ENCODE results near the gene COX4I2.

The COX4I2 gene

DNA sequence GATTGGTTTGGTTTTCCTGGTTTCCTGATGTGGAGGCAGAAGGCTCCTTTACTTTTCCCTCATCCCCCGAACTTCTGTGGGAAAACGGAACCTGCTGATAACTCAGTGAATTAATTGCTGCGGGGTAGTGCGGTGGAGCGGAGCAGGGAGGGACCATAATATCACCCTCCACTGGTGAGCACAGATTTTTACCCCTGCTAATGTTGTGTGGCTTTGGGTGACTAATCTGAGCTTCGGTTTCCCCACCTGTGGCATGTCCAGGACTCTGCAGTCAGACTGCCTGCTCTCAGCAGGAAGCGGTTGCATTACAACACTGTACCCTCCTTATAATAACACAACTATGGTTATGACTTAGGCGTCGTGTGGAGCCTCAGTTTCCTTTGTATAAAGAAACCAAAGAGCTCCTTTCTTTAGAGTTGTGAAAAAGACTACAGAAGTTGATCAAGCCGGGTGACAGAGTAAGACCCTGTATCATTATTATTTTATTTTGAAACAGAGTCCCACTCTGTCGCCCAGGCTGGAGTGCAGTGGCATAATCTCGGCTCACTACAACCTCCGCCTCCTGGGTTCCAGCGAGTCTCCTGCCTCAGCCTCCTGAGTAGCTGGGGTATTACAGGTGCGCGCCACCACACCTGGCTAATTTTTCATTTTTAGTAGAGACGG is 34.8 kb upstream of the COX4I2 start:
- peak overlapping the region; percentile 25 for H3K4me3 ChIP-seq (ENCODE audit: low read depth, low read length)
- ChIA-PET CTCF (interaction anchor here (0.9 to 30.0 kb wide), 5 partner anchors 9 to 121 kb away, joined by 3 to 1856 read pairs (median 5); no protein-coding TSS in a partner anchor), POLR2A (interaction anchor here (0.5 to 0.9 kb wide), 4 partner anchors 10 to 81 kb away, joined by 3 to 4 read pairs (median 3); no protein-coding TSS in a partner anchor)
- TF ChIP-seq, protein P1, sequence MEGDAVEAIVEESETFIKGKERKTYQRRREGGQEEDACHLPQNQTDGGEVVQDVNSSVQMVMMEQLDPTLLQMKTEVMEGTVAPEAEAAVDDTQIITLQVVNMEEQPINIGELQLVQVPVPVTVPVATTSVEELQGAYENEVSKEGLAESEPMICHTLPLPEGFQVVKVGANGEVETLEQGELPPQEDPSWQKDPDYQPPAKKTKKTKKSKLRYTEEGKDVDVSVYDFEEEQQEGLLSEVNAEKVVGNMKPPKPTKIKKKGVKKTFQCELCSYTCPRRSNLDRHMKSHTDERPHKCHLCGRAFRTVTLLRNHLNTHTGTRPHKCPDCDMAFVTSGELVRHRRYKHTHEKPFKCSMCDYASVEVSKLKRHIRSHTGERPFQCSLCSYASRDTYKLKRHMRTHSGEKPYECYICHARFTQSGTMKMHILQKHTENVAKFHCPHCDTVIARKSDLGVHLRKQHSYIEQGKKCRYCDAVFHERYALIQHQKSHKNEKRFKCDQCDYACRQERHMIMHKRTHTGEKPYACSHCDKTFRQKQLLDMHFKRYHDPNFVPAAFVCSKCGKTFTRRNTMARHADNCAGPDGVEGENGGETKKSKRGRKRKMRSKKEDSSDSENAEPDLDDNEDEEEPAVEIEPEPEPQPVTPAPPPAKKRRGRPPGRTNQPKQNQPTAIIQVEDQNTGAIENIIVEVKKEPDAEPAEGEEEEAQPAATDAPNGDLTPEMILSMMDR (IDR thresholded peaks at IDR 0.05; ENCODE audit: insufficient read depth, low read length, missing control alignments) = no peak
- no peak for DNase-seq (ENCODE audit: low read depth, low spot score)

GRCh38 chr20:31603822-31604566 is 33.7 kb upstream of the COX4I2 start:
- no peak for DNase-seq (ENCODE audit: low read depth, low spot score)
- TF ChIP-seq, protein P1 (IDR thresholded peaks at IDR 0.05; ENCODE audit: insufficient read depth, low read length, missing control alignments) = no peak
- POLR2A ChIA-PET = interaction anchor here (0.7 to 3.4 kb wide), 14 partner anchors 8 to 80 kb away, joined by 3 to 51 read pairs (median 6); no protein-coding TSS in a partner anchor

GRCh38 chr20:31604567-31605030 is 33.1 kb upstream of the COX4I2 start:
- ChIA-PET POLR2A (interaction anchor here (0.6 to 3.4 kb wide), 15 partner anchors 8 to 123 kb away, joined by 3 to 51 read pairs (median 6); no protein-coding TSS in a partner anchor), CTCF (interaction anchor here (0.8 to 30.0 kb wide), 7 partner anchors 8 to 117 kb away, joined by 3 to 1856 read pairs (median 10); partner anchors contain the start of gene BCL2L1)
- TF ChIP-seq, protein P1 (IDR thresholded peaks at IDR 0.05; ENCODE audit: insufficient read depth, low read length, missing control alignments) = no peak
- no peak for DNase-seq (ENCODE audit: low read depth, low spot score)
- H3K4me3 ChIP-seq (ENCODE audit: low read depth, low read length) = peak overlapping the region; percentile 88

More at GRCh38 chr20:31603822-31604566, 33.7 kb upstream of the COX4I2 start:
- CTCF ChIA-PET = interaction anchor here (0.8 to 30.0 kb wide), 8 partner anchors 8 to 120 kb away, joined by 3 to 1856 read pairs (median 8); partner anchors contain the start of gene BCL2L1
- peak overlapping the region; percentile 88 for H3K4me3 ChIP-seq (ENCODE audit: low read depth, low read length)

- ChIA-PET CTCF (interaction anchor here (1.0 to 30.0 kb wide), 7 partner anchors 7 to 116 kb away, joined by 3 to 1856 read pairs (median 28); partner anchors contain the start of gene BCL2L1), POLR2A (interaction anchor here (0.6 to 3.4 kb wide), 16 partner anchors 10 to 134 kb away, joined by 3 to 51 read pairs (median 6); partner anchors contain the start of gene TPX2)
- no peak for DNase-seq (ENCODE audit: low read depth, low spot score)
- H3K4me3 ChIP-seq (ENCODE audit: low read depth, low read length) = peak within 1 kb of the TSS; percentile 88
- TF ChIP-seq, protein P1 (IDR thresholded peaks at IDR 0.05; ENCODE audit: insufficient read depth, low read length, missing control alignments) = no peak
Observed at GRCh38 chr20:31605031-31605901, 32.4 kb upstream of the COX4I2 start, which contains the start of gene ID1. Gene ID1, plus strand, starts transcription at chr20:31605289. Its CDS starts 99 bp downstream, at chr20:31605388.

DNA sequence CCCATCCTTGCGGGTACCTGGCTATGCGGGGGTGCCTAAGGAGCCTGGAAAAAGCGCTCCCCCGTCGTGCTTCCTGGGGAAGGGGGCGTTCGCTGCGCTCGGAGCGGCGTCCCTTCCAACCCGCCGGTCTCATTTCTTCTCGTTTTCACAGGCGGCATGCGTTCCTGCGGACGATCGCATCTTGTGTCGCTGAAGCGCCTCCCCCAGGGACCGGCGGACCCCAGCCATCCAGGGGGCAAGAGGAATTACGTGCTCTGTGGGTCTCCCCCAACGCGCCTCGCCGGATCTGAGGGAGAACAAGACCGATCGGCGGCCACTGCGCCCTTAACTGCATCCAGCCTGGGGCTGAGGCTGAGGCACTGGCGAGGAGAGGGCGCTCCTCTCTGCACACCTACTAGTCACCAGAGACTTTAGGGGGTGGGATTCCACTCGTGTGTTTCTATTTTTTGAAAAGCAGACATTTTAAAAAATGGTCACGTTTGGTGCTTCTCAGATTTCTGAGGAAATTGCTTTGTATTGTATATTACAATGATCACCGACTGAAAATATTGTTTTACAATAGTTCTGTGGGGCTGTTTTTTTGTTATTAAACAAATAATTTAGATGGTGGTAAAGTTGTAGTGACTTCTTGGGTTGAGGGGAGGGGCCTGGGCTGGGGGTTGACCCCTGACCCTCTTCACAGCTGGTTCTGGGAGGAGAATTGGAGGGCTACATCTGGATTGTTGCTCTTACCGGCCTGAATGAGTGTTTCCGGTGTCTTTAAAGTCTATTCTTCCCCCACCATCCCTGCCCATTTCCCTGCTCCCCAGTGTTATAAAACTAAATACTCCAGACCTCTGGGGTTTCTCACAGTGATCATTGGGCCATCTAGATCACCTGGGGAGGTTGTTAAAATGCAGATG is 31.6 kb upstream of the COX4I2 start:
- ChIA-PET CTCF (interaction anchor here (0.9 to 30.0 kb wide), 6 partner anchors 13 to 115 kb away, joined by 3 to 1856 read pairs (median 43); partner anchors contain the start of gene BCL2L1), POLR2A (interaction anchor here (0.6 to 3.8 kb wide), 16 partner anchors 13 to 133 kb away, joined by 3 to 51 read pairs (median 6); partner anchors contain the start of gene TPX2)
- TF ChIP-seq, protein P1 (IDR thresholded peaks at IDR 0.05; ENCODE audit: insufficient read depth, low read length, missing control alignments) = no peak
- no peak for DNase-seq (ENCODE audit: low read depth, low spot score)
- peak overlapping the region; percentile 88 for H3K4me3 ChIP-seq (ENCODE audit: low read depth, low read length)

Data from AG04449 (cell line).